Right atrium auricular region (tissue), 2 donors: ENCODE data around the gene SLC20A1. TPM values are rescaled to one million over a fixed set of nuclear protein-coding genes. Genes with fewer than 3 reads are reported as not detected.

ENCODE experiments used
- DNase-seq: peaks from one replicate; pipeline ENCODE4 v3.0.0-alpha.2; 2019; ENCODE audit warnings: low spot score
- H3K27ac ChIP-seq, 2 donors: fragments of 200-600 bp; sonication (generic); 1 replicate in 1 of 2; 2 replicates in 1 of 2; pipeline ENCODE4 v1.5.1; 2016 to 2019
- H3K27me3 ChIP-seq, 2 donors: fragments of 200-600 bp; sonication (generic); one replicate each; pipeline versions ENCODE4 v1.5.1 to v1.6.0; 2017 to 2019
- H3K36me3 ChIP-seq: fragments of 200-600 bp; sonication (generic); one replicate; pipeline ENCODE4 v1.5.1; 2016
- H3K4me1 ChIP-seq, 2 donors: fragments of 200-600 bp; sonication (generic); one replicate each; pipeline versions ENCODE4 v1.5.1 to v1.6.0; 2017 to 2019
- H3K4me3 ChIP-seq, 2 donors: fragments of 200-600 bp; sonication (generic); 1 replicate in 1 of 2; 2 replicates in 1 of 2; pipeline ENCODE4 v1.5.1; 2017 to 2019; ENCODE audit warnings: mild to moderate bottlenecking in 1 of 2, moderate library complexity in 1 of 2
- H3K9me3 ChIP-seq, 2 donors: fragments of 200-600 bp; sonication (generic); one replicate each; pipeline ENCODE4 v1.5.1; 2019
- total RNA-seq, 2 donors: library from RNA; depleted of rRNA; stranded (reverse); fragments of >200 nt; gene quantifications; one replicate each; pipeline ENCODE4 v1.1.0, GENCODE V29; 2016
- TF ChIP-seq, protein P1 (sequence below), 2 donors: fragments of 200-600 bp; sonication (generic); IDR thresholded peaks; one replicate each; pipeline ENCODE4 v1.5.1; 2019; ENCODE audit warnings: antibody characterized with exemption in 2 of 2

Gene SLC20A1, protein sequence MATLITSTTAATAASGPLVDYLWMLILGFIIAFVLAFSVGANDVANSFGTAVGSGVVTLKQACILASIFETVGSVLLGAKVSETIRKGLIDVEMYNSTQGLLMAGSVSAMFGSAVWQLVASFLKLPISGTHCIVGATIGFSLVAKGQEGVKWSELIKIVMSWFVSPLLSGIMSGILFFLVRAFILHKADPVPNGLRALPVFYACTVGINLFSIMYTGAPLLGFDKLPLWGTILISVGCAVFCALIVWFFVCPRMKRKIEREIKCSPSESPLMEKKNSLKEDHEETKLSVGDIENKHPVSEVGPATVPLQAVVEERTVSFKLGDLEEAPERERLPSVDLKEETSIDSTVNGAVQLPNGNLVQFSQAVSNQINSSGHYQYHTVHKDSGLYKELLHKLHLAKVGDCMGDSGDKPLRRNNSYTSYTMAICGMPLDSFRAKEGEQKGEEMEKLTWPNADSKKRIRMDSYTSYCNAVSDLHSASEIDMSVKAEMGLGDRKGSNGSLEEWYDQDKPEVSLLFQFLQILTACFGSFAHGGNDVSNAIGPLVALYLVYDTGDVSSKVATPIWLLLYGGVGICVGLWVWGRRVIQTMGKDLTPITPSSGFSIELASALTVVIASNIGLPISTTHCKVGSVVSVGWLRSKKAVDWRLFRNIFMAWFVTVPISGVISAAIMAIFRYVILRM
- 10 to 100 TPM; 16.8 to 19.7 TPM for total RNA-seq

DNA sequence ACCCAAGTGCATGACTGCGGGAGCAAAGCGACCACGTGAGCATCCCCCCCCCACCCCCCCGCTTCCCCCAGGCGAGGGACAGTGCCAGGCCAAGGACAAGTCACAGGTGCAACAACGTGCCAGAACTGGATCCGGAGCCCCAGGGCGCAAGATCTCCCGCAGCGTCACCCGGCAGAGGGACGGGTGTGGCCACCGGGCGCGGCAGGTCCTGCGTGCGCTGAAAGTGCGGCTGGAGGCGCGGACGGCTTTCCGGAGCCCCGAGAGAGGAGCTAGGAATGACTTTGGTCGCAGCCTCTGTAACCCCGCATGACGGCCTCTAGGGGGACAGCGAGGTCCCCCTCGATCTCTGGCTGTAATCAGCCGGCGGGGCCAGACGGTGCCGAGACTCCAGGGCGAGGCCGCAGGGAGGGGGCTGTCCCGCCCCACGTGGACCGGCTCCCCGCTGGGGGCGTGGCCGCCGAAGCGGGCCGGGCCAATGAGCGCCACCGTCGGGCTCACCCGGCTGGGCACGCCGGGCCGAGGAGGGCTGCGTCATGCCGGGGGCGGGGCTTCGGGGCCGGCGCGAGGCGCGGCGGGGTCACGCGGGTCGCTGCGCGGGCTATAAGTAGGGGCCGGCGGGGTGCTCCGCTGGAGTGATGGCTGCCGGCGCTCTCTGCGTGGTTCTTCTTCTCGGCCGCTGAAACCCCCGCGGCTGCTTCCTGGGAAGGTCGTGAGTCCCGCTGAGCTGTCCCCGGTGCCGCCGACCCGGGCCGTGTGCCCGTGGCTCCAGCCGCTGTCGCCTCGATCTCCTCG is at the start of gene SLC20A1:
Gene SLC20A1 (plus strand): TSS at position 630 of the 792 bp plus-strand sequence. CDS start 890 bp downstream, outside the sequence.
- H3K9me3 ChIP-seq = no peaks in the 10 kb centered on the region
- H3K27ac ChIP-seq = peak within 1 kb of the TSS; percentile 97 to 98
- H3K4me3 ChIP-seq = peak within 1 kb of the TSS; percentile 78 to 84
- peak; percentile 93 for DNase-seq
- TF ChIP-seq, protein P1, sequence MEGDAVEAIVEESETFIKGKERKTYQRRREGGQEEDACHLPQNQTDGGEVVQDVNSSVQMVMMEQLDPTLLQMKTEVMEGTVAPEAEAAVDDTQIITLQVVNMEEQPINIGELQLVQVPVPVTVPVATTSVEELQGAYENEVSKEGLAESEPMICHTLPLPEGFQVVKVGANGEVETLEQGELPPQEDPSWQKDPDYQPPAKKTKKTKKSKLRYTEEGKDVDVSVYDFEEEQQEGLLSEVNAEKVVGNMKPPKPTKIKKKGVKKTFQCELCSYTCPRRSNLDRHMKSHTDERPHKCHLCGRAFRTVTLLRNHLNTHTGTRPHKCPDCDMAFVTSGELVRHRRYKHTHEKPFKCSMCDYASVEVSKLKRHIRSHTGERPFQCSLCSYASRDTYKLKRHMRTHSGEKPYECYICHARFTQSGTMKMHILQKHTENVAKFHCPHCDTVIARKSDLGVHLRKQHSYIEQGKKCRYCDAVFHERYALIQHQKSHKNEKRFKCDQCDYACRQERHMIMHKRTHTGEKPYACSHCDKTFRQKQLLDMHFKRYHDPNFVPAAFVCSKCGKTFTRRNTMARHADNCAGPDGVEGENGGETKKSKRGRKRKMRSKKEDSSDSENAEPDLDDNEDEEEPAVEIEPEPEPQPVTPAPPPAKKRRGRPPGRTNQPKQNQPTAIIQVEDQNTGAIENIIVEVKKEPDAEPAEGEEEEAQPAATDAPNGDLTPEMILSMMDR (IDR thresholded peaks at IDR 0.05) = peak; percentile 3 to 33
- peaks cover 0 to 61% of the 10 kb centered on the region in 2 donors for H3K4me1 ChIP-seq
- peaks cover 24% of the 10 kb centered on the region for H3K36me3 ChIP-seq
- H3K27me3 ChIP-seq = no peaks in the 10 kb centered on the region

DNA sequence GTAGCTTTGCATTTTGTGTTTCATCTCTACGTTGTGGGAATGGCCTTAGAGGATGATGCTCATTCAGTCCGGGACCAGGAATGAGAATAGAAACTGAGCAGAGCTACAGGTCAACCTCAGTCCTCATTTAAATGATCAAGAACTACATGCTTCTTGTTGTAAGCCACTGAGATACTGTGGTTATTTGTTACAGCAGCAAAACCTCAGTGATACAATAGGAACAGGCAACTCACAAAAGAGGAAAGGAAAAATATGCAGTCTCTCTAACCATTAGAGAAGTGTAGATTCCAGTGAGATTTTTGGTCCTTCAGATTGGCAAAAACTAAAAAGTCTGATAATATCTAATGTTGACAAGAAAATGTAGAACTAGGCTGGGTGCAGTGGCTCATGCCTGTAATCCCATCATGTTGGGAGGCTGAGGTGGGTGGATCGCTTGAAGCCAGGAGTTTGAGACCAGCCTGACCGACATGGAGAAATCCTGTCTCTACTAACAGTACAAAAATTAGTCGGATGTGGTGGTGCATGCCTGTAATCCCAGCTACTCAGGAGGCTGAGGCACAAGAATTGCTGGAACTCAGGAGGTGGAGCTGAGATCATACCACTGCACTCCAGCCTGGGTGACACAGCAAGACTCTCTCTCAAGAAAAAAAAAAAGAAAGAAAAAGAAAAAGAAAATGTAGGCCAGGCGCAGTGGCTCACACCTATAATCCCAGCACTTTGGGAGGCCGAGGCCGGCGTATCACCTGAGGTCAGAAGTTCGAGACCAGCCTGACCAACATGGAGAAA is 48.0 kb upstream of the SLC20A1 start:
- Histone ChIP-seq H3K4me1 (peaks cover 0 to 5% of the 10 kb centered on the region in 2 donors), H3K36me3 (no peaks in the 10 kb centered on the region), H3K27ac (no peak overlapping the region), H3K9me3 (no peaks in the 10 kb centered on the region), H3K4me3 (no peak overlapping the region), H3K27me3 (no peaks in the 10 kb centered on the region)
- peak; percentile 23 for DNase-seq
- TF ChIP-seq, protein P1 (IDR thresholded peaks at IDR 0.05) = no peak

DNA sequence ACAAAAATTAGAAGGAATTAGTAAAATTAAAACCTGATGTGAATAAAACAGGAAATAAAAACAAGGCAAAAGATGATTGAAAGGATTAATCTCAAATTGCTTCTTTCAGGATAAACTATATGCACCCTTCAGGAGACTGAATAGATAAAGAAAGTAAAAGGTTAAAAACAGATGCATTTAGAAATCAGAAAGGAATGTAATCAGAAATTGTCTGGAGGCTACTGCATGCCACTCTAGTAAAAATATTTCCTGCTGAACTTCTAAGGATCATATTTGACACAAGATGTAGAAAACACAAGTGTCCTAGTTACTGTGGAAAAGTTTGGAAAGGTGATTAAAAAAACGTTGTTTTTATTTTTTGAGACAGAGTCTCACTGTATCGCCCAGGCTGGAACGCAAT is 45.1 kb upstream of the SLC20A1 start:
- H3K27me3 ChIP-seq = no peaks in the 10 kb centered on the region
- no peaks in the 10 kb centered on the region for H3K9me3 ChIP-seq
- no peak for DNase-seq
- H3K4me3 ChIP-seq = no peak overlapping the region
- peaks cover 0 to 5% of the 10 kb centered on the region in 2 donors for H3K4me1 ChIP-seq
- no peak overlapping the region for H3K27ac ChIP-seq
- TF ChIP-seq, protein P1 (IDR thresholded peaks at IDR 0.05) = no peak
- no peaks in the 10 kb centered on the region for H3K36me3 ChIP-seq

DNA sequence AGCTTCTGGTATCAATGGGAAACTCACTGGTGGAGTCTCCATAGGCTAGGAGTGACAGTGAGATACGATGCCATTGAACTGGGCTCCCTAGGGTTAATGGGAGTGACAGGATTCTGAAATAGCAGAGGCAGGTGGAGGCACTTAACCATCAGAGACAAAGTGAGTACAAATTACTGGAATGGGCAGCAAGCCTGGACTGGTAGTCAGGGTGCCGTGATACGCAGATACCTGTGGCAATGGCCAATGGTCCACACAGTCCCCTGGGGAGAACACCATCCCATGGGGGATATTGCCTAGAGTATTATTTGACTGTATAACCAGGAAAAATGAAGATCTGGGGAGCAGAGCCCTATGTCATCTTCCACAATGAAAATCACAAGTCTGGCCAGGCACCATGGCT is 44.0 kb upstream of the SLC20A1 start:
- H3K4me3 ChIP-seq = no peak overlapping the region
- H3K27ac ChIP-seq = no peak overlapping the region
- H3K9me3 ChIP-seq = no peaks in the 10 kb centered on the region
- H3K27me3 ChIP-seq = no peaks in the 10 kb centered on the region
- H3K36me3 ChIP-seq = no peaks in the 10 kb centered on the region
- H3K4me1 ChIP-seq = peaks cover 0 to 5% of the 10 kb centered on the region in 2 donors
- DNase-seq = no peak
- TF ChIP-seq, protein P1 (IDR thresholded peaks at IDR 0.05) = no peak

DNA sequence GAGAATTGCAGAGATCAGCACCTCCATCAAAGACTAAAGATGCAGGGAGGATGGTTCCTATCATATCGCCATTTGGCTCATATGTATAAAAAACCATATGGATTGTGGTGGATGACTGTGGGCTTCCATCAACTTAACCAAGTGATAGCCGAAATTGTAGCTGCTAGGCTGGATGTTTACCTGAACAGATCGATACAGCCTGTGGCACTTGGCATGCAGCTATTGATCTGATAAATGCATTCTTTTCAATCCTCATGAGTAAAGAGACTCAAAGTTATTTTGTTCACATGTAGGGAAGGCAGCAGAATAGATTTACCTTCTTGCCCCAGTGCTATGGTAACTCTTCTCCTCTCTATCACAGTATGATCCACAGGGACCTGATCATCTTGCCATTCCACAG is 42.8 kb upstream of the SLC20A1 start:
- H3K36me3 ChIP-seq = no peaks in the 10 kb centered on the region
- DNase-seq = no peak
- no peak overlapping the region for H3K27ac ChIP-seq
- H3K9me3 ChIP-seq = no peaks in the 10 kb centered on the region
- peaks cover 0 to 5% of the 10 kb centered on the region in 2 donors for H3K4me1 ChIP-seq
- H3K4me3 ChIP-seq = no peak overlapping the region
- TF ChIP-seq, protein P1 (IDR thresholded peaks at IDR 0.05) = no peak
- H3K27me3 ChIP-seq = no peaks in the 10 kb centered on the region
